Mesendoderm (in vitro differentiated cells): ENCODE measurements around the gene ZSCAN21.
A peak's percentile ranks its signal among the peaks of the same experiment; 100 is the strongest.

Experiments
- DNase-seq: peaks from one replicate; pipeline ENCODE4 v3.0.0; 2013
- H2AK5ac ChIP-seq: 2 replicates; pipeline ENCODE4 v1.6.1; 2013; ENCODE audit warnings: low read length, inconsistent platforms
- H2BK120ac ChIP-seq: 2 replicates; pipeline ENCODE4 v1.6.1; 2013; ENCODE audit warnings: low read depth, mild to moderate bottlenecking, low read length, moderate library complexity, mixed read lengths
- H2BK15ac ChIP-seq: replicated peaks from 2 replicates; pipeline ENCODE4 v1.6.1; 2013; ENCODE audit warnings: low read depth, mild to moderate bottlenecking, moderate library complexity
- H2BK5ac ChIP-seq: 2 replicates; pipeline ENCODE4 v1.6.1; 2013; ENCODE audit warnings: low read length, inconsistent platforms
- H3K18ac ChIP-seq: 2 replicates; pipeline ENCODE4 v1.6.1; 2013; ENCODE audit warnings: mild to moderate bottlenecking, low read length, mixed read lengths
- H3K23ac ChIP-seq: one replicate; pipeline ENCODE4 v1.6.1; 2013; ENCODE audit warnings: low read length
- H3K27ac ChIP-seq: 2 replicates; pipeline ENCODE4 v1.5.1; 2013; ENCODE audit warnings: low read depth, mild to moderate bottlenecking, inconsistent platforms, low read length, moderate library complexity
- H3K27me3 ChIP-seq: 2 replicates; pipeline ENCODE4 v1.6.1; 2013; ENCODE audit warnings: low read length, control low read depth, mild to moderate bottlenecking, inconsistent platforms; ENCODE audit not compliant: insufficient read depth, poor library complexity
- H3K36me3 ChIP-seq: 2 replicates; pipeline ENCODE4 v1.6.1; 2013; ENCODE audit warnings: low read length, inconsistent platforms; ENCODE audit not compliant: control insufficient read depth, insufficient read depth
- H3K4ac ChIP-seq: one replicate; pipeline ENCODE4 v1.6.1; 2013; ENCODE audit warnings: low read depth, mild to moderate bottlenecking, low read length, moderate library complexity
- H3K4me1 ChIP-seq: 2 replicates; pipeline ENCODE4 v1.6.1; 2013; ENCODE audit warnings: low read depth, low read length, inconsistent platforms; ENCODE audit not compliant: control insufficient read depth
- H3K4me2 ChIP-seq: 2 replicates; pipeline ENCODE4 v1.6.1; 2013; ENCODE audit warnings: low read length
- H3K4me3 ChIP-seq: 2 replicates; pipeline ENCODE4 v1.5.1; 2013; ENCODE audit warnings: mild to moderate bottlenecking, low read length
- H3K56ac ChIP-seq: one replicate; pipeline ENCODE4 v1.6.1; 2013; ENCODE audit warnings: low read length
- H3K79me1 ChIP-seq: 2 replicates; pipeline ENCODE4 v1.6.1; 2013; ENCODE audit warnings: low read length, inconsistent platforms
- H3K79me2 ChIP-seq: 2 replicates; pipeline ENCODE4 v1.6.1; 2013; ENCODE audit warnings: mild to moderate bottlenecking, low read length; ENCODE audit not compliant: control insufficient read depth, insufficient read depth
- H3K9ac ChIP-seq: 2 replicates; pipeline ENCODE4 v1.6.1; 2013; ENCODE audit warnings: low read length, inconsistent platforms
- H4K5ac ChIP-seq: one replicate; pipeline ENCODE4 v1.6.1; 2013; ENCODE audit warnings: low read length
- H4K8ac ChIP-seq: one replicate; pipeline ENCODE4 v1.6.1; 2013; ENCODE audit warnings: low read depth, mild to moderate bottlenecking, control low read depth, low read length, moderate library complexity
- WGBS: extraction: QIAGEN DNeasy Blood & Tissue Kit; methylation state at CpG from one replicate; pipeline ENCODE4 v1.1.7; 2013; ENCODE audit warnings: low lambda C conversion rate, missing lambda C conversion rate; ENCODE audit not compliant: insufficient coverage; ENCODE audit errors: extremely low coverage; 5-methylcytosine and 5-hydroxymethylcytosine counted together

Gene ZSCAN21

GRCh38 chr7:100093054-100093453 is 43.5 kb downstream of the ZSCAN21 start:
- peaks cover 12% of the 10 kb centered on the region for H3K79me1 ChIP-seq
- no peak overlapping the region for H3K4ac ChIP-seq
- H3K4me3 ChIP-seq: no peak overlapping the region
- H3K23ac ChIP-seq: no peak overlapping the region
- no peak overlapping the region for H3K56ac ChIP-seq
- no peak overlapping the region for H3K4me2 ChIP-seq
- H3K36me3 ChIP-seq: peaks cover 31% of the 10 kb centered on the region
- no peak overlapping the region for H2BK5ac ChIP-seq
- H4K5ac ChIP-seq: no peak overlapping the region
- peaks cover 15% of the 10 kb centered on the region for H3K79me2 ChIP-seq
- no peak overlapping the region for H4K8ac ChIP-seq
- H3K27me3 ChIP-seq: no peaks in the 10 kb centered on the region
- no peak overlapping the region for H2AK5ac ChIP-seq
- DNase-seq: no peak
- WGBS: no CpG with 5 or more reads among the region's 8 CpGs
- no peak overlapping the region for H2BK120ac ChIP-seq
- H3K9ac ChIP-seq: no peak overlapping the region
- no peak overlapping the region for H3K27ac ChIP-seq
- H3K4me1 ChIP-seq: no peaks in the 10 kb centered on the region
- H3K18ac ChIP-seq: no peak overlapping the region
- H2BK15ac ChIP-seq: no peak overlapping the region

GRCh38 chr7:100093498-100093897 is 43.9 kb downstream of the ZSCAN21 start:
- Histone ChIP-seq H3K27me3 (no peaks in the 10 kb centered on the region), H3K56ac (no peak overlapping the region), H3K79me1 (peaks cover 17% of the 10 kb centered on the region), H3K4ac (no peak overlapping the region), H2AK5ac (no peak overlapping the region), H3K27ac (no peak overlapping the region), H4K5ac (no peak overlapping the region), H3K23ac (no peak overlapping the region), H4K8ac (no peak overlapping the region), H2BK120ac (no peak overlapping the region), H2BK5ac (no peak overlapping the region), H3K4me2 (no peak overlapping the region), H3K9ac (no peak overlapping the region), H3K4me3 (no peak overlapping the region), H3K79me2 (peaks cover 19% of the 10 kb centered on the region), H3K36me3 (peaks cover 35% of the 10 kb centered on the region), H3K4me1 (no peaks in the 10 kb centered on the region), H2BK15ac (no peak overlapping the region), H3K18ac (no peak overlapping the region)
- WGBS: no CpG with 5 or more reads among the region's 13 CpGs
- DNase-seq: no peak

GRCh38 chr7:100093925-100094486 is 44.4 kb downstream of the ZSCAN21 start:
- Histone ChIP-seq H2AK5ac (no peak overlapping the region), H2BK5ac (no peak overlapping the region), H3K4me2 (no peak overlapping the region), H4K8ac (no peak overlapping the region), H3K9ac (no peak overlapping the region), H3K56ac (no peak overlapping the region), H3K27me3 (no peaks in the 10 kb centered on the region), H3K79me2 (peaks cover 24% of the 10 kb centered on the region), H3K4ac (no peak overlapping the region), H2BK120ac (no peak overlapping the region), H3K27ac (no peak overlapping the region), H3K79me1 (peaks cover 21% of the 10 kb centered on the region), H3K36me3 (peaks cover 40% of the 10 kb centered on the region), H2BK15ac (no peak overlapping the region), H3K4me1 (no peaks in the 10 kb centered on the region), H3K23ac (no peak overlapping the region), H3K4me3 (no peak overlapping the region), H4K5ac (no peak overlapping the region), H3K18ac (no peak overlapping the region)
- DNase-seq: no peak
- WGBS: no CpG with 5 or more reads among the region's 16 CpGs

- H3K79me2 ChIP-seq: peaks cover 35% of the 10 kb centered on the region
- H3K27ac ChIP-seq: no peak overlapping the region
- peaks cover 47% of the 10 kb centered on the region for H3K36me3 ChIP-seq
- no peak overlapping the region for H3K4me3 ChIP-seq
- no peak overlapping the region for H3K4me2 ChIP-seq
- H3K23ac ChIP-seq: no peak overlapping the region
- no peak overlapping the region for H4K5ac ChIP-seq
- H3K56ac ChIP-seq: no peak overlapping the region
- DNase-seq: no peak
- no peak overlapping the region for H2BK15ac ChIP-seq
- H2BK5ac ChIP-seq: no peak overlapping the region
- no peak overlapping the region for H2BK120ac ChIP-seq
- H3K4ac ChIP-seq: no peak overlapping the region
- H4K8ac ChIP-seq: no peak overlapping the region
- H3K27me3 ChIP-seq: no peaks in the 10 kb centered on the region
- no CpG with 5 or more reads among the region's 9 CpGs for WGBS
- H3K18ac ChIP-seq: no peak overlapping the region
- no peak overlapping the region for H3K9ac ChIP-seq
- H3K79me1 ChIP-seq: peaks cover 24% of the 10 kb centered on the region
- no peak overlapping the region for H2AK5ac ChIP-seq
- H3K4me1 ChIP-seq: peaks cover 5% of the 10 kb centered on the region
Measured at GRCh38 chr7:100095289-100095688, 45.7 kb downstream of the ZSCAN21 start.

GRCh38 chr7:100095704-100096103 is 46.1 kb downstream of the ZSCAN21 start:
- Histone ChIP-seq H2BK15ac (no peak overlapping the region), H4K8ac (no peak overlapping the region), H4K5ac (no peak overlapping the region), H2BK120ac (no peak overlapping the region), H3K4me1 (peaks cover 5% of the 10 kb centered on the region), H3K36me3 (peaks cover 47% of the 10 kb centered on the region), H3K18ac (no peak overlapping the region), H3K79me2 (peaks cover 37% of the 10 kb centered on the region), H3K56ac (no peak overlapping the region), H3K27me3 (no peaks in the 10 kb centered on the region), H3K79me1 (peaks cover 24% of the 10 kb centered on the region), H3K9ac (no peak overlapping the region), H3K27ac (no peak overlapping the region), H2BK5ac (no peak overlapping the region), H3K23ac (no peak overlapping the region), H3K4me3 (no peak overlapping the region), H3K4ac (no peak overlapping the region), H2AK5ac (no peak overlapping the region), H3K4me2 (no peak overlapping the region)
- no CpG with 5 or more reads among the region's 17 CpGs for WGBS
- no peak for DNase-seq

- Histone ChIP-seq H3K4me2 (no peak overlapping the region), H3K4me3 (no peak overlapping the region), H3K4me1 (peaks cover 5% of the 10 kb centered on the region), H2AK5ac (no peak overlapping the region), H3K79me2 (peaks cover 43% of the 10 kb centered on the region), H4K8ac (no peak overlapping the region), H3K4ac (no peak overlapping the region), H3K18ac (no peak overlapping the region), H4K5ac (no peak overlapping the region), H2BK15ac (no peak overlapping the region), H3K27ac (no peak overlapping the region), H3K27me3 (no peaks in the 10 kb centered on the region), H3K56ac (peak overlapping the region; percentile 83), H3K36me3 (peaks cover 43% of the 10 kb centered on the region), H3K79me1 (peaks cover 27% of the 10 kb centered on the region), H2BK120ac (no peak overlapping the region), H2BK5ac (no peak overlapping the region), H3K9ac (peak overlapping the region; percentile 84), H3K23ac (no peak overlapping the region)
- no CpG with 5 or more reads among the region's 10 CpGs for WGBS
- no peak for DNase-seq
Measured at GRCh38 chr7:100098913-100099312, 49.3 kb downstream of the ZSCAN21 start.
